AG08396 (cell line): ENCODE data around the gene PANK1.
"Not testable (repeated sequence)": the region's sequence is repeated elsewhere in the genome, so short reads cannot be mapped to it uniquely, and the experiment has no call there.

Source experiments
- DNase-seq: peaks from one replicate; pipeline ENCODE4 v3.0.0; 2012; ENCODE audit warnings: low spot score, mixed read lengths

PANK1 gene

DNA sequence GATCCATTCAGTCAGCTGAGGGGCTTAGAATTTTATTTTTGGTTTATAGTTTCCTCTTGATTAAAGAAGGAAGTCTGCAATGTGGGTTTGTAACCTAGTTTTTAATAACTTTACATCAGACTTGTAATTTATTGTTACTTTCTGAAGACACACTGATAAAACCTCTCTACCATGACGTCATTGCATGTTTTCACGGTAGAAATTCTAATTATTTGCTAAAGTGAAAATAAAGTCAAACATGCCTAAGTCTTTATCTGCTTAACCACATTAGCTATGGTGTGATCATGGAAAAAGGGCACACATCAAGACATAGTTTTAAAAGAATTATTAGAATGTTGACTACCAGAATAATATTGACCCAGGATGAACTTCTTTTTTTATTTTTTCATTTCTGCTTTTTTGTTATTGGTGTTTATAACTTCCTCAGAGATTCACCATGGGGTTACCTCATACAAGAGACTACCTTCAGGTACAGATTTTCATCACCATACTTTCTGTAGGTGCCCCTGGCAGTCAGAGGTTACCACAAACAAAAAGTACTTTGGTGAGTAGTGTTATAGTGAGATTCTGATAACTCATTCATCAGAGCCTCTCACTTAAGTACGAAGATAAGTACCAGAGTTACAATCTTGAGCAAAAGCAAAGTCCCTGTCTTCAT, 7.0 kb upstream of the PANK1 start:
- DNase-seq, result no peak

- DNase-seq, result no peak
These were observed 6.3 kb upstream of the PANK1 start for GRCh38 chr10:89651205-89651915.

GRCh38 chr10:89649051-89649450, 4.0 kb upstream of the PANK1 start:
- DNase-seq, result no peak

- no peak for DNase-seq
These were observed 3.0 kb upstream of the PANK1 start for GRCh38 chr10:89648074-89648473.

GRCh38 chr10:89646889-89647657, 2.0 kb upstream of the PANK1 start:
- no peak for DNase-seq

DNA sequence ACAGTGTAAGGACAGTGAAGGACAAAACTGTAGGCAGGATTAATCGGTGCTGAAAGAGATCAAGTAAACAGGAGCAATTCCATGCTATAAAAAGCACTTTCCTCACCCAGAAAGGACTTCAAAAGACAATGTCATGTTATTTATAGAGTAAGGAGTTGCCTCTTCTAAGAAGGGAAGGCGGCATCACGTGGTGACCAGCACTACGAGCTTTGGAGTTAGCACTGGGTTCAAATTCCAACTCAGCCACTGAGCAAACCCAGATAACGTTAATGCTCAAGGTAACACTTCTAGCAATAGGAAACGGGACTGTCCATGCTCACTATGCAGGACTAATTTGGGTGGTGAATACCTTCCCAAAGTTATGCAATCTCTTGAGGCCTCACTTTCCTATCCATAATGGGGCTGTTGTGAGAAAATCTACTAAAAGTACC, 715 bp upstream of the PANK1 start:
- no peak for DNase-seq

GRCh38 chr10:89644691-89644966, 413 bp downstream of the PANK1 start:
- DNase-seq, result no peak

DNA sequence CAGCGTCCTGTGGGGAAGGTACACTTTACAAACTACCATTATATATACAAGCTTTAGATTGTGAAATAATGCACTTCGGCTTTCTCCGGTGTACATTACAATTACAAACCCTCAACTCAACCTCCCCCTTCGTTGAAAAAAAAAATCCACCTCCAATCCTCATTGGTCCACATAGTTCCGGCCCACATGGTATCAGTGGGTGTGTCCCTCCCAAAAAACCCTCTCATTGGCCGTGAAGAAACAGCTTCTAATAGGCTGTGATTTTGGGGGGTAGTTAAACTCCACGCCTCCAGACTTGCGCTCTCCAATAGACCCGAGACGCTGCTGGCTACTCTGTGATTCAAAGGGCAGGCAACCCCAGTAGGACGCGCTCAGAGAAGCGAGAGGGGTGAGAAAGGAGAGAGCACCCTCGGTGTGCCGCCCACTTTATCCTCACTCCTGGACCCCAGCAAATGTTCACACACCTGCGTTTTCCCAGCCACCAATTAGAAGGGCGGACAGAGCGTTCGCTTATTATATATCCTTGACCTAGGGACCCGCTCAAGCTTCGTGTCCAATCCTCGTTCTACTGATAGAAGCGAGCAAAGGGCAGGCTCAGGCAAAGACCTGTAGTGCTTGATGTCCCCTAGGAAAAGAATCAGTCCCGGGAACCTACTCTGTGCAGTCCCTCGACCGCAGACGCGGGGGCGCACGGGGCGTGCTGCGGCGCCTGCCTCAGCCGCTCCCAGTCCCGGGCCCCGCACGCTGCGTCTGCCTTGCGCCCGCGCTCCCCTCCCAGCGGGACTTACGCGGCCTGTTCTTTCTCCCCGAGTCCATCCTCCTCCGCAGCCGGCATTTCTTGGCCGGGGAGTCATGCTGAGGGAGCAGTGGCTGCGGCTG, 991 bp downstream of the PANK1 start:
- peak; percentile 93 for DNase-seq

DNA sequence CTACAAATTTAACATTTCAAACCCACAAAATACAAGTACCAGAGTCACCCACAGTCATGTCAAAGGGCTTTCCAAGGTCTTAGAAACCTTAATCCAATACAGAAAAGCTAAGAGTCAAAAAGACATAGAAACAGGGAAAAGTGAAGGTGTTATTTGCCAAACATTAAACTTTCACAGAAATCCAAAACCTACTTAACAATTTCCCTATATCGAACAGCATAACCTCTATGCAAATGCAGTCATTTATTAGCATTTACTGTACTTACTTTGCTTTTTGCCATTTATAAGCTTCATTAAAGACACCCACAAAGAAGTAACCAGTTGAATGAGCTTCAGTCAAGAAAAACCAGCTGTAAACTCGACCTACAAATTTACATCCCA, 1.6 kb downstream of the PANK1 start:
- no peak for DNase-seq

DNA sequence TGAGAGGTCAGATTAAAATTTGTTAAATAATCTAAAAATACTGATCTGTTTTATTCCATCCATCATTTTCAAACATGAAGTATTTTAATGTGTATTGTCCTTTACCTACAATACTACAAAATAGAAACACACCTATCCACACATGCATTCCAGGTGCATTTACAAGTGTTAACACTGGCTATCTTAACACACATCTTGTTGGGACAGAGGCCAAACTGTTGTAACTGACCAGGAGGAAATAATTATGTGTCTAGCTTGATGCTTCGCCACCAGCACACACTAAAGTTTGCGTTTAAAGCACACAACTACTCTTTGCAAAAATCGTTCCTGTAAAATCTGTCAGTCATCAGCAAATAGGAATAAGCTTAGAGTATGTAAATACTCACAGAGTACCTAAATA, 2.8 kb downstream of the PANK1 start:
- DNase-seq, result no peak

GRCh38 chr10:89640241-89640640, 4.8 kb downstream of the PANK1 start:
- no peak for DNase-seq

GRCh38 chr10:89639326-89639725, 5.7 kb downstream of the PANK1 start:
- DNase-seq, result no peak

DNA sequence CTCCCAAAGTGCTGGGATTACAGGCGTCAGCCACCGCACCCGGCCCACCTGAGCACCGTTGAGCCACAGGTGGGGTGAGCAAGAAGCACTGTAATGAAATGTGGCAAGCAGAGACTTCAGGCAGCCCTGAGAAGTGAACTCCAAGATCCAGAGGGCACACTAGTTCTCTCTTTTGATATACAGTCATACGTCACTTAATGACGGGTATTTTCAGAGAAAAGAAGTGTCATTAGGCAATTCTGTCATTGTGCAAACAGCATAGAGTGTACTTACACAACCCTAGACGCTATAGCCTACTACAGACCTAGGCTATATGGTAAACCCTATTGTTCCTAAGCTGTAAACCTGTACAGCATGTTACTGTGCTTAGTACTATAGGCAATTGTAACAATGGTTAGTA, 7.9 kb downstream of the PANK1 start:
- no peak for DNase-seq

DNA sequence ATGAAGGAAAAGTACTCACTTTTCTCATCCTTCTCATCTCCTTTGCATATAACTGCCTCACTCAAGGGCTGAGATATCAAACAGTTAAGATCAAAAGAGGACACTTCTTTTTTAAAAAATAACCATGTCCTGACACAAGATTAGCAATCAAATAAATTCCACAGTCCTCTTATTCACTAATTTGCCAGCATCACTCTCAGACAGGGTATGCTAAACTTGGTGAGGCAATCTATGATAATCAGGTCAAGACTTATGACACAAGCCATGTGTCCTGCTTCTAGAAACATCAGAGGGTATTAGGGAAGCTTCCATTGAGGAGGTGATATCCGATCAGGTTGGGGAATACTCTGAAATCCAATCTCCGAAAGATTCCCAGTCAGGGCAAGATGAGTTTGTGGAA, 10.4 kb downstream of the PANK1 start:
- DNase-seq, result no peak

DNA sequence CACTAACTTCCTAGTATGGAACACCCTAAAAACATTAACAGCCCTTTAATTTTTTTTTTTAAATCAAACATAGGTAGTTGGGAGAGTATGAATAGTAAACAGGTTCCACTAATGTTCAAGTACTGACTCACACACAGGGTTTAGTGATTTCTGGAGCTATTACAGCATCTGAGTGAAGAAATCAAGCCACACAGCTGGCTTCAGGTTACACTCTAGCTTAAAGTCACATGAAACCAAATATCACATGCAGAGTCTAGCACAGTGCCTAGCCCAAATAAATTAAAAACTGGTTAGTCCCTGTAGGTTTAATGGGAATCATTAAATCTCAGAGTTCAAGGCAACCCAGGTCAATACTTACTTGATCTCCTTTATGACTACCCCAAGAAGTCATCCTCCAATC, 11.6 kb downstream of the PANK1 start:
- peak; percentile 57 for DNase-seq

DNA sequence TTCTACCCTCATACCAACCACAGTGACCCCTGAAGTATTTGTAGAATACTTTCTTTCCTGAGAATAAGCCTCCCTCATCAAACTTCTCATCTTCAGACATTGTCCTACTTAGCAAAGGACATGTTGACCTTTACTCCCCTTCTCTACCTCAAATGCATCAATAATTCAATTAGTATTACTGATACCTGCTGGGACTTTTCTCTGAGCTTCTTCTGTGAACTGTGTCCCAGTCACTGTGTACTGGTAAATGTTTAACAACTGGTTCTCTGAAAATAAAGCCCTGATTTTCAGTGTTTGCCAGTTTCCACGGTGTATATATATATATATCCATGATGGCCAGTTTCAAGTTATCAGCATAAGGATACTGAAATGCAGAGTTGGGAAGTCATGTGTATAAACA, 12.2 kb downstream of the PANK1 start:
- no peak for DNase-seq

- no peak for DNase-seq
These were observed 17.2 kb downstream of the PANK1 start for GRCh38 chr10:89627830-89628229.

GRCh38 chr10:89625041-89625765, 19.8 kb downstream of the PANK1 start:
- DNase-seq, result peak; percentile 12

GRCh38 chr10:89624020-89624419, 21.0 kb downstream of the PANK1 start:
- no peak for DNase-seq

DNA sequence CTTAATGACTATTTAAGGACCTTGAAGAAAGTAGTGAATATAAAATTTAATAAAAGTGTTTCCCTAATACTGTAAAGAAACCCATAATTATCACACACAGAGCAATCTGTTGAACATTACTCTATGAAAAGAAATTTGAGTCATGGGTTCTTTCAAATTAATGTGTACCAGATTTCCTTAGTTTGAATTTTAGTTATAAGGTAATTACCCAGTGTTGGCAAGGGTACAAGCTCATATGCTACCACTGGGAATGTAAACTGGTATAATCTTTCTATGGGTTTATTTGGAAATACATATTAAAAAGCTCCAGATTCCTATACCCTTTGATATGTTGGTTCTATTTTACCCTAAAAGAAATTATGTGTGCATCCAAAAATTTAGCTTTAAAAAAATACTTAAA, 22.9 kb downstream of the PANK1 start:
- DNase-seq, result no peak

- DNase-seq, result no peak
These were observed 23.6 kb downstream of the PANK1 start for GRCh38 chr10:89621438-89621837.

- DNase-seq, result not testable (repeated sequence)
These were observed 24.7 kb downstream of the PANK1 start for GRCh38 chr10:89620296-89620695.
